Natural killer cell (primary cell): ENCODE results near the gene SLC39A1. TPM values are rescaled to one million over a fixed set of nuclear protein-coding genes. Genes with fewer than 3 reads are reported as not detected.

Source experiments
- ATAC-seq, 3 donors: fragments of 150-1000 bp in 2 of 3; fragments of 200-7000 bp in 1 of 3; cut with Tn5 transposase; 1 replicate in 1 of 3; 2 replicates in 2 of 3; pipeline ENCODE4 v1.10.0; 2021; ENCODE audit warnings: mild to moderate bottlenecking in 2 of 3, moderate library complexity in 2 of 3
- DNase-seq, 2 donors: peaks; one replicate each; pipeline versions ENCODE4 v3.0.0 to v3.0.0-alpha.2; 2013 to 2021; ENCODE audit warnings: mixed read lengths in 1 of 2
- H3K27ac ChIP-seq: one replicate; pipeline ENCODE4 v1.5.1; 2013; ENCODE audit warnings: mild to moderate bottlenecking, low read length
- H3K27me3 ChIP-seq: one replicate; pipeline ENCODE4 v1.6.1; 2013; ENCODE audit warnings: low read length; ENCODE audit not compliant: control insufficient read depth, insufficient read depth
- H3K36me3 ChIP-seq: one replicate; pipeline ENCODE4 v1.6.1; 2013; ENCODE audit warnings: low read length; ENCODE audit not compliant: control insufficient read depth, insufficient read depth
- H3K4me1 ChIP-seq: one replicate; pipeline ENCODE4 v1.6.1; 2013; ENCODE audit warnings: low read length; ENCODE audit not compliant: control insufficient read depth, insufficient read depth
- H3K4me3 ChIP-seq: one replicate; pipeline ENCODE4 v1.5.1; 2013; ENCODE audit warnings: low read length
- H3K9me3 ChIP-seq: one replicate; pipeline ENCODE4 v1.6.1; 2013; ENCODE audit warnings: low read length; ENCODE audit not compliant: control insufficient read depth, insufficient read depth
- H3K27ac Mint-ChIP-seq, 2 donors: one replicate each; pipeline ENCODE4 v1.8.0; 2022; ENCODE audit warnings: mild to moderate bottlenecking in 2 of 2, mixed read lengths in 2 of 2, moderate library complexity in 1 of 2
- H3K27me3 Mint-ChIP-seq, 2 donors: one replicate each; pipeline ENCODE4 v1.8.0; 2022; ENCODE audit warnings: low read depth in 2 of 2, mixed read lengths in 2 of 2
- H3K36me3 Mint-ChIP-seq: one replicate; pipeline ENCODE4 v1.8.0; 2022; ENCODE audit warnings: mixed read lengths
- H3K4me1 Mint-ChIP-seq, 2 donors: one replicate each; pipeline ENCODE4 v1.8.0; 2022; ENCODE audit warnings: mixed read lengths in 2 of 2
- H3K4me3 Mint-ChIP-seq: one replicate; pipeline ENCODE4 v1.8.0; 2022; ENCODE audit warnings: mild to moderate bottlenecking, moderate library complexity, mixed read lengths
- H3K9me3 Mint-ChIP-seq, 2 donors: one replicate each; pipeline ENCODE4 v1.8.0; 2022; ENCODE audit warnings: mixed read lengths in 2 of 2
- WGBS: methylation state at CpG from one replicate; pipeline ENCODE4 v1.1.7; 2013; ENCODE audit warnings: missing lambda C conversion rate; ENCODE audit not compliant: insufficient coverage; 5-methylcytosine and 5-hydroxymethylcytosine counted together
- intact Hi-C: fragments of 100-400 bp; cut with micrococcal nuclease; formaldehyde crosslinking; loops from one replicate; pipeline ENCODE4 v1.14.2; 2022
- total RNA-seq, 4 donors: library from RNA; stranded (reverse); fragments of 120-200 nt in 1 of 4; gene quantifications; one replicate each; pipeline versions ENCODE4 v1.2.3 to v1.2.4, GENCODE V29; 2013 to 2022
- TF ChIP-seq, protein P1 (sequence below): fragments of 200-600 bp; IDR thresholded peaks from one replicate; pipeline ENCODE4 v1.8.0; 2022; ENCODE audit warnings: antibody characterized with exemption

SLC39A1 gene
- total RNA-seq, 3 donors from 2014 or later (not counting 1 experiment from before 2014, with no cell fraction given) = 20.7 to 21.5 (median 21.2) TPM

DNA sequence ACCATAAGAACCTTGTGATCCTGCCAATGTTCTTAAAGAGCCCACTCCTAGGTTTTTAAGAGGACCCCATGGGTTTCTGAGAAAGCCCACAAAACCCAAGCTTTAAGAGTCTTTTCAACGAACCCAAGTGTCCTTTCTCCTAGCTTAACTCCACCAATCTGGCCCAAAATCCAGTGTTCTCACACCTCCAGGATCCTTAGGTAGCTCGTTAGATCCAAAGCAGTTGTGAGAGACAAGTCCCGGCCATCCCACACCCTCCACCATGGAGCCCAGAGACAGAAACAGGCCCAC lies 18.6 kb downstream of the SLC39A1 start:
- no peak for DNase-seq
- ATAC-seq = no peak
- H3K4me3 Mint-ChIP-seq = peak overlapping the region; percentile 94
- no peaks in the 10 kb centered on the region for H3K9me3 Mint-ChIP-seq
- Histone ChIP-seq H3K9me3 (no peaks in the 10 kb centered on the region), H3K4me1 (peaks cover 50% of the 10 kb centered on the region), H3K27ac (peak overlapping the region; percentile 98), H3K36me3 (peaks cover 52% of the 10 kb centered on the region), H3K27me3 (no peaks in the 10 kb centered on the region), H3K4me3 (peak overlapping the region; percentile 89)
- 6% methylated on average over 3 of the region's 3 CpGs for WGBS
- intact Hi-C loops = loop anchor here (1.0 kb wide), 3 partner anchors 14 to 46 kb away; partner anchors contain the start of genes CRTC2 and RPS27
- peaks cover 43 to 58% of the 10 kb centered on the region in 2 donors for H3K4me1 Mint-ChIP-seq
- H3K36me3 Mint-ChIP-seq = no peaks in the 10 kb centered on the region
- TF ChIP-seq, protein P1, sequence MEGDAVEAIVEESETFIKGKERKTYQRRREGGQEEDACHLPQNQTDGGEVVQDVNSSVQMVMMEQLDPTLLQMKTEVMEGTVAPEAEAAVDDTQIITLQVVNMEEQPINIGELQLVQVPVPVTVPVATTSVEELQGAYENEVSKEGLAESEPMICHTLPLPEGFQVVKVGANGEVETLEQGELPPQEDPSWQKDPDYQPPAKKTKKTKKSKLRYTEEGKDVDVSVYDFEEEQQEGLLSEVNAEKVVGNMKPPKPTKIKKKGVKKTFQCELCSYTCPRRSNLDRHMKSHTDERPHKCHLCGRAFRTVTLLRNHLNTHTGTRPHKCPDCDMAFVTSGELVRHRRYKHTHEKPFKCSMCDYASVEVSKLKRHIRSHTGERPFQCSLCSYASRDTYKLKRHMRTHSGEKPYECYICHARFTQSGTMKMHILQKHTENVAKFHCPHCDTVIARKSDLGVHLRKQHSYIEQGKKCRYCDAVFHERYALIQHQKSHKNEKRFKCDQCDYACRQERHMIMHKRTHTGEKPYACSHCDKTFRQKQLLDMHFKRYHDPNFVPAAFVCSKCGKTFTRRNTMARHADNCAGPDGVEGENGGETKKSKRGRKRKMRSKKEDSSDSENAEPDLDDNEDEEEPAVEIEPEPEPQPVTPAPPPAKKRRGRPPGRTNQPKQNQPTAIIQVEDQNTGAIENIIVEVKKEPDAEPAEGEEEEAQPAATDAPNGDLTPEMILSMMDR = no peak
- peak overlapping the region; percentile 92 to 96 for H3K27ac Mint-ChIP-seq
- no peaks in the 10 kb centered on the region for H3K27me3 Mint-ChIP-seq

DNA sequence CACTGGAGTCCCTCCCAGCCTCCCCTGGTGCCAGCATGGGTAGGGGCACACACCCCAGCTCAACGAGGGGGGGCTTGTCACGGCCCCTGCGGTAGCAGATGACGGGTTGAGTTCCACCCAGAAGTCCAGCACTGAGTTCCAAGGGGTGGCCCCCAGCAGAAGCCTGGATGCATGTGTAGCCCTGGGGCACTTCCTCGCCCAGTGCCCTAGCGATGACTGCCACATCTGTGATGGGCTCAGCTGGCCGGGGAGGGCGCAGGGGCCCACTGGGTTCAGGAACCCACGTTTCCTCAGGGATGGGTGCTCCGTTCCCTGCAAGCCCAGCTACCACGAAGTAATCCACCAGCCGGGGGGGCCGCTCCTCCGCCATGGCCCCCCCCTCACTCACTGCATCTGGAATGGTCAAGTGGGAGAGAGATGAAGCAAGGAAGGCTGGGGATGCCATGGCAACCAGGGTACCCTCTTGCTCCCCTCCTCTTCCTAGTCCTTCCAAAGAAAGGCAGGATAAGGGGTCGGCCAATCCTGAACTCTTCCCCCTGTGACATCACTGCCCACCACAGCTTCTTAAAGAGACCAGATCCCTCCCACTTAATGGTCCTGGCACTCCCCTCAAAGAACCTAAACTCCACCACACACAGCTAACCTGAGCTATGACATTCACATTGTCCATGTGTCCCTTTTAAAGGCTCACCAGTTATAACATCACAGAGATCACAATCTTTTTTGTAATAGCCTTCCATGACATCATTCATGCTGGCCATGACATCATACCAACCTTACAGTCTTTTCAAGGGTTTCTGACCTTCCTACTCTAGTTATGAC lies 19.1 kb downstream of the SLC39A1 start:
- Mint-ChIP-seq H3K4me3 (peak overlapping the region; percentile 94), H3K9me3 (no peaks in the 10 kb centered on the region), H3K27me3 (no peaks in the 10 kb centered on the region), H3K36me3 (no peaks in the 10 kb centered on the region), H3K4me1 (peaks cover 46 to 63% of the 10 kb centered on the region in 2 donors), H3K27ac (peak overlapping the region; percentile 92 to 96)
- Histone ChIP-seq H3K4me3 (peak overlapping the region; percentile 89), H3K9me3 (no peaks in the 10 kb centered on the region), H3K4me1 (peaks cover 50% of the 10 kb centered on the region), H3K36me3 (peaks cover 56% of the 10 kb centered on the region), H3K27ac (peak overlapping the region; percentile 98), H3K27me3 (no peaks in the 10 kb centered on the region)
- WGBS = 84% methylated on average over 11 of the region's 15 CpGs
- intact Hi-C loops = no loop called here
- DNase-seq (peak in 1 of 2 donors; percentile 49), ATAC-seq (peak in 1 of 3 donors; percentile 2)
- TF ChIP-seq, protein P1 = no peak

DNA sequence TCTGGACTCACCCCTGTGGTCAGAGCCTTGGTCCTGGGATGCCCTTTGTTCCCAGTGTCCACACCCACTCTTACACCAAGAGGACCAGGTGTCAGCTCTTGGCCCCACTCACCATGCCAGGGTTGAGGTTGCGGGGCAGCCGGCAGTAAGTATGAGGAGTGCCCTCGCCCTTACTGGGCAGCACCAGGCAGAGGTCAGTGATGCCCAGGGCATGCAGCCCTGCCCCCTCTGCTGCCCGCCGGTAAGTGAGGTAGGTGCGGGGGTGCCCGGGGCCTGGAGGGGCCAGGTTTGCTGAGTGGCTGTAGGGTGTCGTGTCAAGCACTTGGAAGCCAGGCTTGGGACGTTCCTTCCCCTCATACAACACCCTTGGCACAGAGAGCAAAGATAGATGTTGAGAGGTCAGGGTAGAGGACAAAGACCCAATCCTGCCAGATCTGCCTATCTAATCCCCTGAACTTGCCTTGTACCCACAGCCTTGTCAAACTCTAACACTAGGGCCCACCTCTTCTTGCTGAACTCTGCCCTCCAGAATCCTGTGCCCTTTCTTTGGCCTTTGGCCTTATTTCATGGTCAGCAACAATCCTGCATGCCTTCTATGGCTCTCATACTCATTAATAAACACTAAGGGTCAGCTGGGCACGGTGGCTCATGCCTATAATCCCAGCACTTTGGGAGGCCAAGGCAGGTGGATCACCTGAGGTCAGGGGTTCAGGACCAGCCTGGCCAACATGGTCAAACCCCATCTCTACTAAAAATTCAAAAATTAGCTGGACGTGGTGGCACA lies 20.4 kb downstream of the SLC39A1 start:
- Histone ChIP-seq H3K4me3 (no peak overlapping the region), H3K4me1 (peaks cover 50% of the 10 kb centered on the region), H3K27ac (peak overlapping the region; percentile 8), H3K36me3 (peaks cover 50% of the 10 kb centered on the region), H3K9me3 (no peaks in the 10 kb centered on the region), H3K27me3 (no peaks in the 10 kb centered on the region)
- Mint-ChIP-seq H3K36me3 (no peaks in the 10 kb centered on the region), H3K9me3 (no peaks in the 10 kb centered on the region), H3K27ac (peak overlapping the region; percentile 70 to 92), H3K27me3 (no peaks in the 10 kb centered on the region), H3K4me1 (peaks cover 46 to 66% of the 10 kb centered on the region in 2 donors), H3K4me3 (peak overlapping the region; percentile 53)
- no peak for DNase-seq
- TF ChIP-seq, protein P1 = no peak
- no peak for ATAC-seq
- over 99% methylated on average over 9 of the region's 11 CpGs for WGBS
- intact Hi-C loops = no loop called here
